ENCODE results near the gene CACNA2D3. TPM values are rescaled to one million over a fixed set of nuclear protein-coding genes. Genes with fewer than 3 reads are reported as not detected.

Gene CACNA2D3
- polyA plus RNA-seq, 3 donors, result 8.3 to 21.5 (median 10.4) TPM

DNA sequence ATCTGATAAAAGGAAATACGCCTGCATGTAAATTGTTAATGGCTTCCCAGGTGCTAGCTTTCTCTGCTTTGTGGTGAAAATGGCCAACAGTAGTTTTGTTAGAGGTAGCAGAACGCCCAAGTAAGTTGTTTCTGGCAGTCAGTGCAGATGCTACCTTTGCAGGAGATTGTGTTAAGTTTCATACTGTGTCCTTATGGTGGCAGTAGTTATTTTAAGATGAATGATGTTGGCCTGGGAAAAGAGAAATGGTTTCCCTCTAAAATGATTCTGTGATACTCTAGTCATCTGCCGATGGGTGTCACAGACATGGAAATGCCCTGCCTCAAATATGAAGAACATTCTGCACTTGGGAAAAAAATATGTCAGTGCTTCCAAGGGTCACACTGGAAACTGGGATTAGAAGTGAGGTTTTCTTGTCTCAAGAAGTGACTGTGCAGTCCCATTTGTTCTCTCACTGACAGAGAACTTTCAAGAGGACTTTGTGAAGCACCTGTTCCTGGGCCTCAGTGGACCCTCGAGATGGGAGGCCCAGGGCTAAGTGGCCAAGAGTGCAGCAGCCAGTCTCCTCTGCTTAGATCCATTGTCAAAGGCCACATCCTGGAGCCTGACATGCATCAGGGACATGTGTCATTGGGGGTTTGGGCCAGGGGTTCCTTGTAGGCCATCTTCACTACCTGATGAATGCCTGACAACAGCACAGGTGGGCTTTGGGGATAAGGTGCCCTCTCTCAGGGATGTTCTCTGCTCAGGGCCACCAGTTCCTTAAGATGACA lies 393.3 kb downstream of the CACNA2D3 start:
- Mint-ChIP-seq H3K27ac (no peak overlapping the region), H3K27me3 (ENCODE audit: low read depth in 3 of 3) (peaks cover 0 to 2% (median 2%) of the 10 kb centered on the region in 3 donors), H3K9me3 (peaks cover under 1 to 33% (median 8%) of the 10 kb centered on the region in 7 donors), H3K4me3 (no peak overlapping the region), H3K4me1 (no peaks in the 10 kb centered on the region), H3K36me3 (no peaks in the 10 kb centered on the region)
- H3K36me3 ChIP-seq (replicated peaks in 1 of 2; ENCODE audit: control insufficient read depth in 1 of 2, insufficient read depth in 2 of 2, low read length in 2 of 2), result no peaks in the 10 kb centered on the region
- H4K20me1 ChIP-seq (ENCODE audit: insufficient read depth, low read length), result no peaks in the 10 kb centered on the region
- no peaks in the 10 kb centered on the region for H3K27me3 ChIP-seq (ENCODE audit: control insufficient read depth in 2 of 2, insufficient read depth in 2 of 2, low read length in 2 of 2)
- TF ChIP-seq, protein P1, sequence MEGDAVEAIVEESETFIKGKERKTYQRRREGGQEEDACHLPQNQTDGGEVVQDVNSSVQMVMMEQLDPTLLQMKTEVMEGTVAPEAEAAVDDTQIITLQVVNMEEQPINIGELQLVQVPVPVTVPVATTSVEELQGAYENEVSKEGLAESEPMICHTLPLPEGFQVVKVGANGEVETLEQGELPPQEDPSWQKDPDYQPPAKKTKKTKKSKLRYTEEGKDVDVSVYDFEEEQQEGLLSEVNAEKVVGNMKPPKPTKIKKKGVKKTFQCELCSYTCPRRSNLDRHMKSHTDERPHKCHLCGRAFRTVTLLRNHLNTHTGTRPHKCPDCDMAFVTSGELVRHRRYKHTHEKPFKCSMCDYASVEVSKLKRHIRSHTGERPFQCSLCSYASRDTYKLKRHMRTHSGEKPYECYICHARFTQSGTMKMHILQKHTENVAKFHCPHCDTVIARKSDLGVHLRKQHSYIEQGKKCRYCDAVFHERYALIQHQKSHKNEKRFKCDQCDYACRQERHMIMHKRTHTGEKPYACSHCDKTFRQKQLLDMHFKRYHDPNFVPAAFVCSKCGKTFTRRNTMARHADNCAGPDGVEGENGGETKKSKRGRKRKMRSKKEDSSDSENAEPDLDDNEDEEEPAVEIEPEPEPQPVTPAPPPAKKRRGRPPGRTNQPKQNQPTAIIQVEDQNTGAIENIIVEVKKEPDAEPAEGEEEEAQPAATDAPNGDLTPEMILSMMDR (IDR thresholded peaks at IDR 0.05), result no peak
- H3K79me2 ChIP-seq (ENCODE audit: insufficient read depth, low read length), result no peaks in the 10 kb centered on the region
- H3K4me1 ChIP-seq (ENCODE audit: control insufficient read depth in 1 of 2, insufficient read depth in 2 of 2, low read length in 2 of 2), result no peaks in the 10 kb centered on the region
- intact Hi-C loops (cut with micrococcal nuclease), result no loop called here
- H2AFZ ChIP-seq (ENCODE audit: insufficient read depth, low read depth, low read length, poor library complexity, severe bottlenecking), result no peak overlapping the region
- no peak overlapping the region for H3K4me2 ChIP-seq (replicated peaks; ENCODE audit: extremely low read depth, low read length, poor library complexity, severe bottlenecking)
- DNase-seq, result no peak
- no peak overlapping the region for H3K4me3 ChIP-seq (replicated peaks in 1 of 3; ENCODE audit: low read depth in 2 of 3, low read length in 3 of 3)
- H3K9me3 ChIP-seq (replicated peaks in 1 of 2; ENCODE audit: control insufficient read depth in 1 of 2, insufficient read depth in 1 of 2, low read length in 2 of 2), result peaks cover 3 to 15% of the 10 kb centered on the region in 2 donors
- WGBS (ENCODE audit: insufficient coverage), result 73% methylated on average over 4 of the region's 4 CpGs
- H3K9ac ChIP-seq (ENCODE audit: insufficient read depth, low read length, poor library complexity, severe bottlenecking), result no peak overlapping the region
- H3K27ac ChIP-seq (ENCODE audit: low read depth in 1 of 2, low read length in 2 of 2), result no peak overlapping the region

DNA sequence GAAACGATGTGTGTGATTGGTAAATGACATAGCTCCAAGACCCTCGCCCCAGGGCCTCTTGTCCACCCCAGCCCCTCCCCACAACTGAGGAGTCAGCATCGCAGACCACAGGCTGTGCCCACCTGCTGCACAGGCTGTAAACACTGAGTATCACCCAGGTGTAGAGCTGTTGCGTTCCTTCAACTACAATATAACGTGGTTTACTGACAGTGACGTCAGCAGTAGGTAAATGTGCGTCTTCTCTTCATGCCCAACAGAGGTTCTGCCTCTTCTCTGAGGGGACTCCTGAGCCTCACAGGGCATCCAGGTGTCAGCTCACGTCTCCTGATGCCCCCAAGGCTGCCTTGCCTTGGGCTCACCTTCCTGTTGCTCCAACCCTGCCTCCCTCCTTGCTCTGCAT lies 395.1 kb downstream of the CACNA2D3 start:
- H3K27me3 Mint-ChIP-seq (ENCODE audit: low read depth in 3 of 3), result peaks cover 0 to 2% (median 2%) of the 10 kb centered on the region in 3 donors
- Histone ChIP-seq H3K4me3 (replicated peaks in 1 of 3; ENCODE audit: low read depth in 2 of 3, low read length in 3 of 3) (no peak overlapping the region), H3K4me2 (replicated peaks; ENCODE audit: extremely low read depth, low read length, poor library complexity, severe bottlenecking) (no peak overlapping the region), H3K36me3 (replicated peaks in 1 of 2; ENCODE audit: control insufficient read depth in 1 of 2, insufficient read depth in 2 of 2, low read length in 2 of 2) (no peaks in the 10 kb centered on the region), H3K9me3 (replicated peaks in 1 of 2; ENCODE audit: control insufficient read depth in 1 of 2, insufficient read depth in 1 of 2, low read length in 2 of 2) (peaks cover 3 to 15% of the 10 kb centered on the region in 2 donors), H2AFZ (ENCODE audit: insufficient read depth, low read depth, low read length, poor library complexity, severe bottlenecking) (no peak overlapping the region), H3K27ac (ENCODE audit: low read depth in 1 of 2, low read length in 2 of 2) (no peak overlapping the region), H4K20me1 (ENCODE audit: insufficient read depth, low read length) (no peaks in the 10 kb centered on the region), H3K4me1 (ENCODE audit: control insufficient read depth in 1 of 2, insufficient read depth in 2 of 2, low read length in 2 of 2) (no peaks in the 10 kb centered on the region), H3K27me3 (ENCODE audit: control insufficient read depth in 2 of 2, insufficient read depth in 2 of 2, low read length in 2 of 2) (no peaks in the 10 kb centered on the region), H3K79me2 (ENCODE audit: insufficient read depth, low read length) (no peaks in the 10 kb centered on the region), H3K9ac (ENCODE audit: insufficient read depth, low read length, poor library complexity, severe bottlenecking) (no peak overlapping the region)
- H3K4me3 Mint-ChIP-seq, result no peak overlapping the region
- no peaks in the 10 kb centered on the region for H3K4me1 Mint-ChIP-seq
- H3K27ac Mint-ChIP-seq, result no peak overlapping the region
- no peaks in the 10 kb centered on the region for H3K36me3 Mint-ChIP-seq
- H3K9me3 Mint-ChIP-seq, result peaks cover 0 to 33% (median 7%) of the 10 kb centered on the region in 7 donors
- no peak for DNase-seq
- intact Hi-C loops (cut with micrococcal nuclease), result no loop called here
- TF ChIP-seq, protein P1 (IDR thresholded peaks at IDR 0.05), result no peak
- 47% methylated on average over 7 of the region's 8 CpGs for WGBS (ENCODE audit: insufficient coverage)

Data from CD14-positive monocyte (primary cell).